22Rv1 (cell line): ENCODE measurements around the gene FOXP1.

ENCODE experiments used
- H3K27ac ChIP-seq: fragments of 450-650 bp; 2 replicates; pipeline ENCODE4 v1.5.1; 2017
- CTCF ChIP-seq: fragments of 450-650 bp; IDR thresholded peaks from 2 replicates; pipeline ENCODE4 v1.5.1; 2017; ENCODE audit warnings: mild to moderate bottlenecking
- ZFX ChIP-seq: fragments of 450-650 bp; IDR thresholded peaks from 2 replicates; pipeline ENCODE4 v1.6.1; 2017; ENCODE audit warnings: antibody characterized with exemption, borderline replicate concordance

The FOXP1 gene

GRCh38 chr3:71446260-71446659 lies 137.3 kb downstream of the FOXP1 start:
- TF ChIP-seq ZFX (no peak), CTCF (no peak)
- H3K27ac ChIP-seq: no peak overlapping the region

GRCh38 chr3:71444861-71445259 lies 138.7 kb downstream of the FOXP1 start:
- TF ChIP-seq CTCF (no peak), ZFX (no peak)
- H3K27ac ChIP-seq: no peak overlapping the region

GRCh38 chr3:71444028-71444860 lies 139.3 kb downstream of the FOXP1 start:
- TF ChIP-seq ZFX (no peak), CTCF (no peak)
- H3K27ac ChIP-seq: no peak overlapping the region

- no peak overlapping the region for H3K27ac ChIP-seq
- TF ChIP-seq CTCF (no peak), ZFX (no peak)
Observed at GRCh38 chr3:71443332-71443731, 140.2 kb downstream of the FOXP1 start.

- TF ChIP-seq CTCF (no peak), ZFX (no peak)
- H3K27ac ChIP-seq: no peak overlapping the region
Observed at GRCh38 chr3:71442652-71443042, 140.9 kb downstream of the FOXP1 start.

- TF ChIP-seq ZFX: no peak
- no peak for TF ChIP-seq CTCF
- no peak overlapping the region for H3K27ac ChIP-seq
Observed at GRCh38 chr3:71441925-71442651, 141.4 kb downstream of the FOXP1 start.
